ENCODE results near the gene PPP1R3C.

PPP1R3C gene

DNA sequence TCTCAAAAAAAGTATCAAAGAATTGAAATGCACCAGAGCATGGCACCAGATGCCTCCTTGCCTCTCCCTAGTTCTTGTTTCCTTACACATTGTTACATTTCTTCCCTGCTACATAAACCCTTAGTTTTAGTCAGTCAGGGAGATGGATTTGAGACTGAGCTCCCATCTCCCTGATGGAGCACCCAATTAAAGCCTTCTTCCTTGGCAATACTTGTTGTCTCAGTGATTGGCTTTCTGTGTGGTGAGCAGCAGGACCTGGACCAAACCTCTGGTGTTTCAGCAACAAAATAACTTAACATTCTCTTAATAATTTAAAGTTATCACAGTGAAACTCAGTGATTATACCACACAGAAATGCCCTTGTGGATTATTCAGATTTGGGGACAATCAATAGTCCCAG lies 26.9 kb downstream of the PPP1R3C start:
- TF ChIP-seq, protein P1, sequence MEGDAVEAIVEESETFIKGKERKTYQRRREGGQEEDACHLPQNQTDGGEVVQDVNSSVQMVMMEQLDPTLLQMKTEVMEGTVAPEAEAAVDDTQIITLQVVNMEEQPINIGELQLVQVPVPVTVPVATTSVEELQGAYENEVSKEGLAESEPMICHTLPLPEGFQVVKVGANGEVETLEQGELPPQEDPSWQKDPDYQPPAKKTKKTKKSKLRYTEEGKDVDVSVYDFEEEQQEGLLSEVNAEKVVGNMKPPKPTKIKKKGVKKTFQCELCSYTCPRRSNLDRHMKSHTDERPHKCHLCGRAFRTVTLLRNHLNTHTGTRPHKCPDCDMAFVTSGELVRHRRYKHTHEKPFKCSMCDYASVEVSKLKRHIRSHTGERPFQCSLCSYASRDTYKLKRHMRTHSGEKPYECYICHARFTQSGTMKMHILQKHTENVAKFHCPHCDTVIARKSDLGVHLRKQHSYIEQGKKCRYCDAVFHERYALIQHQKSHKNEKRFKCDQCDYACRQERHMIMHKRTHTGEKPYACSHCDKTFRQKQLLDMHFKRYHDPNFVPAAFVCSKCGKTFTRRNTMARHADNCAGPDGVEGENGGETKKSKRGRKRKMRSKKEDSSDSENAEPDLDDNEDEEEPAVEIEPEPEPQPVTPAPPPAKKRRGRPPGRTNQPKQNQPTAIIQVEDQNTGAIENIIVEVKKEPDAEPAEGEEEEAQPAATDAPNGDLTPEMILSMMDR (IDR thresholded peaks at IDR 0.05): no peak
- Histone ChIP-seq H2AFZ (no peak overlapping the region), H3K27me3 (ENCODE audit: control insufficient read depth, insufficient read depth, low read length) (no peaks in the 10 kb centered on the region), H3K79me2 (no peaks in the 10 kb centered on the region), H3K4me3 (ENCODE audit: low read depth, low read length) (no peak overlapping the region), H3K4me1 (peaks cover 26% of the 10 kb centered on the region), H3K36me3 (ENCODE audit: control insufficient read depth, insufficient read depth, low read length) (no peaks in the 10 kb centered on the region), H3K4me2 (ENCODE audit: low read length) (no peak overlapping the region), H3K27ac (no peak overlapping the region), H3K9ac (no peak overlapping the region), H3K9me3 (ENCODE audit: control insufficient read depth, low read length) (no peaks in the 10 kb centered on the region)

GRCh38 chr10:91604553-91605534 lies 28.0 kb downstream of the PPP1R3C start:
- H3K4me1 ChIP-seq: peaks cover 24% of the 10 kb centered on the region
- no peaks in the 10 kb centered on the region for H3K79me2 ChIP-seq
- H3K9ac ChIP-seq: no peak overlapping the region
- no peak overlapping the region for H3K4me3 ChIP-seq (ENCODE audit: low read depth, low read length)
- H3K27me3 ChIP-seq (ENCODE audit: control insufficient read depth, insufficient read depth, low read length): no peaks in the 10 kb centered on the region
- peak overlapping the region; percentile 1 for H2AFZ ChIP-seq
- H3K27ac ChIP-seq: no peak overlapping the region
- H3K9me3 ChIP-seq (ENCODE audit: control insufficient read depth, low read length): no peaks in the 10 kb centered on the region
- H3K36me3 ChIP-seq (ENCODE audit: control insufficient read depth, insufficient read depth, low read length): no peaks in the 10 kb centered on the region
- H3K4me2 ChIP-seq (ENCODE audit: low read length): no peak overlapping the region
- TF ChIP-seq, protein P1 (IDR thresholded peaks at IDR 0.05): no peak

DNA sequence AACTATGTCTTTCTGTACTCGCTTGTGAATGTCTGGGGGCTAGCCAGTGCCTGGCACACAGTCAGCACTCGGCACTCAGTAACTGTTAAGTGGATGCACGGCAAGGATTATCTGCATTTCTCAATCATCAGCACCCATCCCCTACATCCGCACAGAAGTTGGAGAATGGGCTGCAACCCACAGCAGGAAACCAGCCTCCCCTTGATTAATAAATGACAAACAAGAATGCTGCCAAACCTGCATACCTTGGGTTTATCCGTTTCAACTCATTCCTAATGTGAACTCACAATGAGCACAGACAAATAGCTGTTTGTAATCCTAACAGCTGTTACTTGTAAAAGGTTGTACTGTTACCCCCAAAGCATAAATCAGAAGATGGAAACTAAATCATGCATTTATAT lies 28.9 kb downstream of the PPP1R3C start:
- H3K9ac ChIP-seq: no peak overlapping the region
- H3K4me3 ChIP-seq (ENCODE audit: low read depth, low read length): no peak overlapping the region
- TF ChIP-seq, protein P1 (IDR thresholded peaks at IDR 0.05): no peak
- H3K27ac ChIP-seq: no peak overlapping the region
- H3K79me2 ChIP-seq: no peaks in the 10 kb centered on the region
- no peak overlapping the region for H2AFZ ChIP-seq
- no peaks in the 10 kb centered on the region for H3K36me3 ChIP-seq (ENCODE audit: control insufficient read depth, insufficient read depth, low read length)
- H3K4me1 ChIP-seq: peaks cover 19% of the 10 kb centered on the region
- H3K27me3 ChIP-seq (ENCODE audit: control insufficient read depth, insufficient read depth, low read length): no peaks in the 10 kb centered on the region
- H3K9me3 ChIP-seq (ENCODE audit: control insufficient read depth, low read length): no peaks in the 10 kb centered on the region
- no peak overlapping the region for H3K4me2 ChIP-seq (ENCODE audit: low read length)

GRCh38 chr10:91602868-91603568 lies 29.9 kb downstream of the PPP1R3C start:
- Histone ChIP-seq H3K9ac (no peak overlapping the region), H3K27me3 (ENCODE audit: control insufficient read depth, insufficient read depth, low read length) (no peaks in the 10 kb centered on the region), H3K9me3 (ENCODE audit: control insufficient read depth, low read length) (no peaks in the 10 kb centered on the region), H3K36me3 (ENCODE audit: control insufficient read depth, insufficient read depth, low read length) (no peaks in the 10 kb centered on the region), H3K4me1 (peaks cover 10% of the 10 kb centered on the region), H3K4me3 (ENCODE audit: low read depth, low read length) (no peak overlapping the region), H2AFZ (no peak overlapping the region), H3K27ac (no peak overlapping the region), H3K4me2 (ENCODE audit: low read length) (no peak overlapping the region), H3K79me2 (no peaks in the 10 kb centered on the region)
- TF ChIP-seq, protein P1 (IDR thresholded peaks at IDR 0.05): no peak
